ENCODE measurements around the gene TNP1.

The TNP1 gene, protein sequence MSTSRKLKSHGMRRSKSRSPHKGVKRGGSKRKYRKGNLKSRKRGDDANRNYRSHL

DNA sequence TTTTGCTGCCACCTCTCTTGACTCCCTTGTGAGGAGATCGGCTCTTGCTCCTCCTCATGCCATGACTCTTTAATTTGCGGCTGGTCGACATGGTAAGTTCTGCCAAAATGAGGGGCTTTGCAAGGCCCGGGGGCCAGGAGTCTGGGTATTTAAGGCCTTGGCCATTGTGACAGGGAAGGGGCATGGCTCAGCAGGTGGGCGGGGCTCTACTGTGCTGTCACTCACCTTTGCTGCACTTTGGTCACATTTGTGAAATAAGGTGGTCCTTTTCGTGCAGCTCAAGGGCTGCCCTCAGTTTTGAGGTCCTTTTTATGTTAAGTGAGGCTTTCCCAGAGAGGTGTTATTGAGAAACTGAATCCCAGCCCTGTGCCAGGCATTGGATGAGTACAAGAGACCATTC, at the start of gene TNP1:
Gene TNP1, minus strand, starts transcription at position 121 of the 400 bp plus-strand sequence. Its CDS starts 30 bp downstream, at position 91.
- DNase-seq = no peak

DNA sequence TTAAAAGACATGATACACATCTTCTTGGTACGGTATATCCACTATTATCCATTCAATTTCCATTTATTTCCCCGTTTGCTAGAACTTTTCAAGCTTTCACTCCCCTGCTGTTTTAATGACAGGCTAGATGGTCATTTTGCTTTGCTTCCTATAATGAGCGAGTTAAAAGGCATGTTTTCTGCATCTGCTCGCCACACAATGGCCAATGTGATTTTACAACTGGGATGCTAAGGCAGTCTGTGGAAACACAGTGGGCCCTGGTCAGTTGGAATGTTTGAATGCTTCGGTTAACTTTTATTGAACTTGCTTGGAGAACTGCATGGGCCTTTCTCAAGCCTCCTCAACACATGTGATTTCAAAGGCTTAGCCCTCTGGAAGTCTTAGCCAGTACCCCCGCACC, 48.4 kb upstream of the TNP1 start:
- no peak for DNase-seq

DNA sequence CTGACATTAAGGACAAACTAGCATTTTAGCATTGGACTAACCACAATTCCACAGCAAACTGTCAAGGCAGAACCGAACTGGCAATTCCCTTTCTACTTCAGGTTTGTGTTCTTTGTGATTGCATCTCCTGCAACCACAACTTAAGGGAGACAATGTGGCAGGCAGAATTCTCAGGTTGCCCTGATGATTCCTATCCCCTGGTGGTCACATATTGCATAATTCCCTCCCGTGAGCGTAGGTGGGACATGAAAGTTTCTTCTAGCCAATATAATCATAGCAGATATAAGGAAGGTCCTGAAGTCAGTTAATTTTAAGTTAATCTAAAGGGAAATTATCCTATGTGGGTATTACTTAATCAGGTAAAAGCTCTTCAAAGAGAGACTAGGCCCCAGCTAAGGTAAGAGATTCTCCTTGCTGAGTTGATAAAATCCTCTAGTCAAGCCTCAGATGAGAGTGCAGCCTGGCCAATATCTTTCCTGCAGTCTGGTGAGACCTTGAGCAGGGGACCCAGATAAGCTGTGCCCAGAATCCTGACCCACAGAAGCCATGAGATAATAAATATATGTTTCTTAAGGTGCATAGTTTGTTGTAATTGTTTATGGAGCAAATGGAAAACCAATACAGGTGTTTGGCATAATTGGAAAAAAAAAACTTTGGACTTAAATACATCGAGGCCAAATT, 45.9 kb upstream of the TNP1 start:
- no peak for DNase-seq

DNA sequence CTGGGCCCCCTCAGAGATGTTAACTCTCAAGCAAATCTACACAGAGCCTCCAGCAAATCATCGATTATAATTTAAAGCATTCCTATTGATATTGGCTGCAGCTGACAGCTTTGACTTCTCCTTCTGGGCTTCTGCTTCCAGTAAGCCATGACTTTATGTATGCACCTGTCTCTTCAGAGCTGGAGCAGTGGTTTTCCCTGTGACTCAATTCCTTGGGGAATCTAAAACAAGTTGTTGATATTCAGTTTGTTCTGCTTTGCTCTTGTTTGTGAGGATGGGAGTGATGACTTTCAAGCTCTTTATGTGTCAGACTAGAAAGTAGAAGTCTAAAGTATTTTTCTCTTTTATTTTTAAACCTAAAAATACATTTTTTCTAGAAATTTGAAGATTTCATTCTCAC, 45.1 kb upstream of the TNP1 start:
- DNase-seq = no peak

DNA sequence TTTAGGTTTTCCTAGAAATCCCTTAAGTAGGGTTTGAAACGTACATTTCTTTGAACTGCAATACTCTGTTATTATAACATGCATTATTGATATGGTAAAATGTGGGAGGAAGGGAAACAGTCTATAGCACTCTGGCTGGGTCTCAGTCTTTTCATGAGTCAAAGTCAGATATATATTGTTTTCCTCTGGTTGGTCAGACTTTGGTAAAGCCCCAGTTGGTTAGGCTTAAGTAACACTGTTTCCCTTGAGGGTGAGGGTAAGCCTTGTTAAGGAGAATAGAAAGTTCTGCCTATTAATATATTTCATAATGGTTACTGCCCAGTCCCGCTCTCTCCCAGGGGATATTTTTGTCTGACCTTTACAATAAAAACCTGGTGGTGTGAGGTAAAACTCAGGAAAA, 44.7 kb upstream of the TNP1 start:
- DNase-seq = no peak

- no peak for DNase-seq
Observed at GRCh38 chr2:216903470-216903869, 43.6 kb upstream of the TNP1 start.

GRCh38 chr2:216901273-216901672, 41.4 kb upstream of the TNP1 start:
- DNase-seq = no peak

DNA sequence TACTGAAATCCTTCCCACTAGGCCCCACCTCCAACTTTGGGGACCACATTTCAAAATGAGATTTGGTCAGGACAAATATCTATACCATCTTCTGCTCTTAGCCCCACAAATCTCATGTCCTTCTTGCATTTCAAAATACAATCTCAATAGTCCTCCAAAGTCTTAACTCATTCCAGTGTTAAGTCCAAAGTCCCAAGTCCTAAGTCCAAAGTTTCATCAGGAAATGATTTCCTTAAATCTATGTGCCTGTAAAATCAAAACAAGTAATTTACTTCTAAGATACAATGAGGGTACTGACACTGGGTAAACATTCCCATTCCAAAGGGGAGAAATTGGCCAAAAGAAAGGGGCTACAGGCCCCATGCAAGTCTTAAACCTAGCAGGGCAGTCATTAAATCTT, 40.5 kb upstream of the TNP1 start:
- no peak for DNase-seq

- no peak for DNase-seq
Observed at GRCh38 chr2:216897561-216898203, 37.8 kb upstream of the TNP1 start.

GRCh38 chr2:216890138-216890537, 30.3 kb upstream of the TNP1 start:
- DNase-seq = no peak

GRCh38 chr2:216888887-216889622, 29.2 kb upstream of the TNP1 start:
- no peak for DNase-seq

DNA sequence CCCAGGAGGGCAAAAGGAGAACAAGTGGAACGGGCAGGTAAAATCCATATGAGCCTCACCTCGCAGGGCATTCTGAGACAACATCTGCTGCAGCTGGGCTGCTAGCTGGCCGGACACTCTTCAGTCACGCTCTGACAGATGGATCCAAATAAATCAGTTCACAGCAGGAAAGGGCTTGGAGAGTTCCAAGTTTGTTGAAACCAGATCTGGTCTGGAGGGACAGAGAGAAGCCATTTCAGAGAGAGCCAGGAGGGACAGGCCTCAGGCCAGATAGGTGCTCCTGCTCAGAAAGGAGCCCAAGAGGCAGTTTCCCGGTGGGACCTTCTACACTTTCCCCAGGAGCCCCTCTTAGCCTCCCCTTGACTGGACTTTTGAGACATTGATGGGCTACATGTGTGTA, 28.2 kb upstream of the TNP1 start:
- DNase-seq = no peak

- no peak for DNase-seq
Observed at GRCh38 chr2:216887138-216887537, 27.3 kb upstream of the TNP1 start.

DNA sequence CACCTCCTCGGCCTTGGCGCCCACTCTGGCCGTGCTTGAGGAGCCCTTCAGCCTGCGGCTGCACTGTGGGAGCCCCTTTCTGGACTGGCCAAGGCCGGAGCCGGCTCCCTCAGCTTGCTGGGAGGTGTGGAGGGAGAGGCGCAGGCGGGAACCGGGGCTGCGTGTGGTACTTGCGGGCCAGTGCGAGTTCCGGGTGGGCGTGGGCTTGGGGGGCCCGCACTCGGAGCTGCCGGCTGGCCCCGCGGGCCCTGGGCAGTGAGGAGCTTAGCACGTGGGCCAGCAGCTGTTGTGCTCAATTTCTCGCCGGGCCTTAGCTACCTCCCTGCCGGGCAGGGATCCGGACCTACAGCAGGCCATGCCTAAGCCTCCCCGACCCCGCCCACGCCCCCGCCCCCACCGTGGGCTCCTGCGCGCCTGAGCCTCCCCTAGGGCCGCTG, 25.3 kb upstream of the TNP1 start:
- DNase-seq = no peak

- no peak for DNase-seq
Observed at GRCh38 chr2:216884347-216884746, 24.5 kb upstream of the TNP1 start.

DNA sequence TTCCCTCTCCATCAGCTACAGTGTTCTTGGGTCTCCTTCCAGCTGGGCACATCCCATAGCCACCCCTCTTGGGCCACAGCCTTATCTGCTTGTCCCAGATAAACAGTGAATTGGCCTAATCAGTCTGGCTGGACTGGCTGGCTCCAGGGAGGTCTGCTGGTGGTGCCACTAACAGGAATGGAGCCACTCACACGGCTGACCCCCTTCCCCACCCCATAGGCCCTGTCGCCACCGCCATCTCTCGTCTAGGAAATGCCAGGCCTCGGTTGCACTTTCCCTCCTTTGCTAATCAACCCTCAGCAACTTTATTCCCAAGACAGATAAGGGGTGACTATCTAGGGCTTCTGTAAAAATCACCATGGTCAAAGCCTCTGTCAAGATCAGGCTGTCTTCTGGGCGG, 23.0 kb upstream of the TNP1 start:
- DNase-seq = no peak

DNA sequence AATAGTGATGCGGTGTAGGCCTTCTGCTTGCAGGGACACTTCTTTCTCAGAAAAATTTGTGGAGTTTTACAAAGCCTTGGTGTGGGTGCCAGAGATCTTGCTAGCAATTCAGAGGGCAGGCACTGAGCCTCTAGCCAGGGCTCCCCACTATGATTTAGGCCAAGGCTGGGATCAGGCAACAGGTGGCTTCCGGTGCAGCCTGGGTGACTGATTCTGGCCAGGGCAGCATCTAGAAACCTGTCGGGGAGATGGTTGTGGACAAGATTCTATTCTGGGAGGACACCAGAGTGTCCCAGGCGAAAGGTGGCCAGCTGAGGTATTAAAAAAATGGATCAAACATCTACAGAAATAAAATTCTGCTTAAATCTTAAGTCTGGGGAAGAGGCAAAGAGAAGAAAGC, 21.5 kb upstream of the TNP1 start:
- DNase-seq = no peak

- no peak for DNase-seq
Observed at GRCh38 chr2:216880509-216881184, 20.8 kb upstream of the TNP1 start.

GRCh38 chr2:216879727-216880508, 20.1 kb upstream of the TNP1 start:
- DNase-seq = no peak

- DNase-seq = no peak
Observed at GRCh38 chr2:216878072-216878471, 18.2 kb upstream of the TNP1 start.

- no peak for DNase-seq
Observed at GRCh38 chr2:216877085-216877484, 17.2 kb upstream of the TNP1 start.

DNA sequence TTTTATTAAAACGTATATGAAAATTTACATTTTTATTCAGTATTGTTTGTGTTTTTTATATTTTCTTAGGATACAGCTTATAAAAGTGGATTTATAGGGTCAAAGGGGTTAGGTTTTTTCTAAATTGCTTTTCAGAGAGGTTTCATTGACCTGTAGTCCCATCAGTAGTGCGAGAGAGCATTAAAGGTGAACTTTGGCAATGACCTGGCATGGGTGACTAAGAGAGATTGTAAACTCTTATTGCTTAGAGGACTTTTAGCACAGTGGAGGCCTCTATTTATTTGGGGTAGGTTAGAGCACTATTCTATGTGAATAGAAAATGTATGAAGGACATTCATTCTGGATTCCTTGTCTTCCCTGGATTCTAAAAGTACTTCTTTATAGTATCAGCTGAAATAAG, 16.0 kb upstream of the TNP1 start:
- DNase-seq = no peak

DNA sequence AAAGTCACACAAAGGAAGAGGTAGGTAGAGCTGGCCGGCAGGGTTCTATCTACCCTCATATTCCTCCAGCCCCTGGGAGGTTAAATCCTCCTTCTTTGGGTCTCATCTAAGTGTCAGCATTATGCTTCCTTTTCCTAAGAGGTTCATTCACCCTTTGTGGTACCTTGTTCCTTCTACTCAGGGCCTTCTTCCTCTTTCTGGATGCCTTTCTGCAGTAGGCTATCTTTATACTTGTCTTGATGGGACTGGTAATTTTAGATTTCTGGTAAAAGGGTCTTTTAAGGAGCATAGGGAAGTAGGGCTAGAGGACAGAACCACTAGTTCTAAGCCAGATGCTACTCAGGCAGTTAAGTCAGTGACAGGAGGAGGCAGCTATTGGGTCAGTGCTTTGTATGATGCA, 13.7 kb upstream of the TNP1 start:
- DNase-seq = no peak

Data from DMS79 treated with DMSO at 0.1 percent for 48 hours (cell line).